ENCODE measurements around the gene RFNG.

The RFNG gene

DNA sequence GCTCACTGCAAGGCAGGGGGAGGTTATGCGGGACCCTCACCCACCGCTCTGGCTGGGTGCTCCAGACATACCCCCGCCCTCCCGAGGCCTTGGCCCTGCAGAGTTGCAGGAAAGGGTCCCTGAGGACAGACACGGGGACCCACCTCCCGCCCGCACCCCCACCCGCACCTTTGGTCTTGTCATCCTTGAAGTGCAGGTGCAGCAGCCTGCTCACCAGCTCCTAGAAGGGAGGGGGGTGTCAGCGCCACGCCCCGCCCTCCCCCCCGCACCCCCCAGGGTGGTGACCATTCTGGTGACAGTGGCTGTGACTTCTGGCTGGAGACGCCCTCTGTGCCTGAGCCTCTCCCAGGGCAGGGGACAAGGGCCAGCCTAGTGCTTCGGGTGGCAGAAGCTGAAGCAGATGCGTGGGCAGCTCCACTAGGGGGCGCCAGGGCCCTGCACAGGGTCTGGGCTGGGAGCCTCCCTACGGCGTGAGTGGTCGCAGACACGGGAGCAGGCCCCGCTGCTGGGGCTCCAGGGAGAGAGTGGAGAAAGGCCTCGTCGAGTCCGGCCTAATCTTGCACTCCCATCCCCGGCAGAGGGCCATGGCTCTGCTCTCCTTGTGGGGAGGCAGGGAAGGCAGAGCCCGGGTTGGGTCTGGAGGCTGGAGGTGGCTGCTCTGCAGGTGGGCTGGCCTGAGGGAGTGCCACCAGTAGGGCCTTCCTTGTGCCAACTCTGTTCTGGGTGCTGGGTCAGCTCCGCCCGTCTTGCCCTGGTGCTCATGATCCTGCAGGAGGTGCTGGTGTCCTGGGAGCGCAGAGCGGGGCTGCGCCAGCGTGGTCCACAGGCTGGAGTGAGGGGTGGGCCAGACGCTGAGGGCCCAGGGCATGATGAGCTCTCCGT lies 31.7 kb downstream of the RFNG start:
- TF ChIP-seq, protein P1, sequence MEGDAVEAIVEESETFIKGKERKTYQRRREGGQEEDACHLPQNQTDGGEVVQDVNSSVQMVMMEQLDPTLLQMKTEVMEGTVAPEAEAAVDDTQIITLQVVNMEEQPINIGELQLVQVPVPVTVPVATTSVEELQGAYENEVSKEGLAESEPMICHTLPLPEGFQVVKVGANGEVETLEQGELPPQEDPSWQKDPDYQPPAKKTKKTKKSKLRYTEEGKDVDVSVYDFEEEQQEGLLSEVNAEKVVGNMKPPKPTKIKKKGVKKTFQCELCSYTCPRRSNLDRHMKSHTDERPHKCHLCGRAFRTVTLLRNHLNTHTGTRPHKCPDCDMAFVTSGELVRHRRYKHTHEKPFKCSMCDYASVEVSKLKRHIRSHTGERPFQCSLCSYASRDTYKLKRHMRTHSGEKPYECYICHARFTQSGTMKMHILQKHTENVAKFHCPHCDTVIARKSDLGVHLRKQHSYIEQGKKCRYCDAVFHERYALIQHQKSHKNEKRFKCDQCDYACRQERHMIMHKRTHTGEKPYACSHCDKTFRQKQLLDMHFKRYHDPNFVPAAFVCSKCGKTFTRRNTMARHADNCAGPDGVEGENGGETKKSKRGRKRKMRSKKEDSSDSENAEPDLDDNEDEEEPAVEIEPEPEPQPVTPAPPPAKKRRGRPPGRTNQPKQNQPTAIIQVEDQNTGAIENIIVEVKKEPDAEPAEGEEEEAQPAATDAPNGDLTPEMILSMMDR (IDR thresholded peaks at IDR 0.05; ENCODE audit: insufficient read depth, low read length, missing control alignments): peak; percentile 86
- no peak for DNase-seq (ENCODE audit: low read depth, low spot score)
- POLR2A ChIA-PET: interaction anchor here (0.6 to 1.0 kb wide), 4 partner anchors 16 to 223 kb away, joined by 3 to 5 read pairs (median 4); no protein-coding TSS in a partner anchor
- H3K4me3 ChIP-seq (ENCODE audit: low read depth, low read length): no peak overlapping the region
- CTCF ChIA-PET: interaction anchor here (0.7 to 10.7 kb wide), 23 partner anchors 9 to 195 kb away, joined by 3 to 290 read pairs (median 4); partner anchors contain the start of genes ARHGDIA and NOTUM

DNA sequence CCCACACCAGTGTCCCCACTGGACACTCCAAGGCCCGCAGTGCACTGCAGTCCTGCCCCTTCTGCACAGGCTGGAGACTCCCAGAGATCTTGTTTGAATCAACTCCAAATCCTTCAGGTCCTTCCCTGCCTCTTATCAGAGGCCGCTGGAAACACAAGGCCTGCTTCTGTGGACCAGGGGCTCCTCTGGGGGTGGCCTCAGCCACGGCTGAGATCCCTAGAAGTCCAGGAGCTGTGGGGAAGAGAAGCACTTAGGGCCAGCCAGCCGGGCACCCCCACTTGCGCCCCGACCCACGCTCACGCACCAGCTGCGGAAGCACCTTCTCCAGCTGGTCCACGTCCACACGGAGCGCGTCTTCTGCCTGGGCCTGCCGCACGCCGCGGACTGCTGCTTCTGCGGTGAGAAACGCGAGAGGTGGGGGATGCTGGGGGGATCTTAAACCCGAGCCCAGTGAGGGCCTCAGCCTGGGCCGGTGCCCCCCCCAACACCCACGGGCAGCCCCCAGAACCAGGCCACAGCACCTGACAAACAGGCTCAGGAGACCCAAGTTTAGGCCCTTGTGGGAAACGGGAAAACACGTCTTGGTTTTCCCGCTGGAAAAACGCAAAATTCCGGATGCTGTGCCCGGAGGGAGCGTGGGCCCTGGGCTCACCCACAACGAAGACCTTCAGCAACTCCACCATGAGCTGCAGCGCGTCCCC lies 32.5 kb downstream of the RFNG start:
- CTCF ChIA-PET: interaction anchor here (1.0 to 10.7 kb wide), 15 partner anchors 8 to 149 kb away, joined by 3 to 290 read pairs (median 6); partner anchors contain the start of genes ARHGDIA and NOTUM
- no peak for DNase-seq (ENCODE audit: low read depth, low spot score)
- no peak overlapping the region for H3K4me3 ChIP-seq (ENCODE audit: low read depth, low read length)
- TF ChIP-seq, protein P1 (IDR thresholded peaks at IDR 0.05; ENCODE audit: insufficient read depth, low read length, missing control alignments): no peak
- POLR2A ChIA-PET: interaction anchor here (0.8 to 1.0 kb wide), 2 partner anchors 15 to 60 kb away, joined by 3 to 5 read pairs; no protein-coding TSS in a partner anchor

DNA sequence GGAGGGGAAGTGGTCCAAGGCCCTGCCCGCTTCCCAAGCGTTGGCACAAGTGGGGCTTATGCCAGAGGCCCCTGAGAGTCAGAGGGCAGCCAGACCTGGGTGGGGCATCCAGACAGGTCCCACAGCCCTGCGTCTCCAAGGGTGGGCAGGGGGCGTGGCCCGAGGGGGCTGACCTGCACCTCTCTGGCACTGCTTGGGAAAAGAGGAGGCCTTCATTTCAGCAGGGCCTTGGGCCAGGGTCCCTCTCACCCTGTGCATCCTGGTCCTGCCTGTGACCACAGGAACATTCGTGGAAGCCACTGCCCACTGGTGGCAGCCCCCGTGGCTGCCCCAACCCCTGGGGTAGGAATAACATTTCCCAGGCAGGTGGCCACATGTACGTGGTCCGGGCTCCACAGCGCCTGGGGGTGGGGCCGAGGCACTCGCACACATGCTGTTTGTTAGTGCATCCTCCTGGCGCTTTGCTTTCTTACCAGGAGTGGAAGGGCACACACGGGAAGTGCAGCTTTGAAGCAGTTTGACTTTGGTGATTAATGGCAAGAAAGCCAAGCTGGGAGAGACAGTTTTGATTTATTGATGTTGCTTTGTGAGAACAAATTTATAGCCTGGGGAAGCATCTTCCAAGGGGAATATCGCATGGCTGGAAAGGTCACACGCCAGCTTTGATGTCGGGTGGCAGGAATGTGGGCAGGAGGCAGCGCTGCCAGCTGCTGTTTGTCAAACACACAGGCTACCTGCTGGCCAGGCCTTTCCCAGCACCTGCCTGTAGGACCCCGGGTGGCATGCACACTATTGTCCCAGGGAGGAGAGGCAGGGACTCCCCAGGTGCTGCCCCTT lies 33.2 kb downstream of the RFNG start:
- H3K4me3 ChIP-seq (ENCODE audit: low read depth, low read length): no peak overlapping the region
- TF ChIP-seq, protein P1 (IDR thresholded peaks at IDR 0.05; ENCODE audit: insufficient read depth, low read length, missing control alignments): no peak
- no peak for DNase-seq (ENCODE audit: low read depth, low spot score)
- ChIA-PET POLR2A (no interaction called here), CTCF (interaction anchor here (1.8 to 10.7 kb wide), 6 partner anchors 8 to 63 kb away, joined by 4 to 290 read pairs (median 38); partner anchors contain the start of gene NOTUM)

DNA sequence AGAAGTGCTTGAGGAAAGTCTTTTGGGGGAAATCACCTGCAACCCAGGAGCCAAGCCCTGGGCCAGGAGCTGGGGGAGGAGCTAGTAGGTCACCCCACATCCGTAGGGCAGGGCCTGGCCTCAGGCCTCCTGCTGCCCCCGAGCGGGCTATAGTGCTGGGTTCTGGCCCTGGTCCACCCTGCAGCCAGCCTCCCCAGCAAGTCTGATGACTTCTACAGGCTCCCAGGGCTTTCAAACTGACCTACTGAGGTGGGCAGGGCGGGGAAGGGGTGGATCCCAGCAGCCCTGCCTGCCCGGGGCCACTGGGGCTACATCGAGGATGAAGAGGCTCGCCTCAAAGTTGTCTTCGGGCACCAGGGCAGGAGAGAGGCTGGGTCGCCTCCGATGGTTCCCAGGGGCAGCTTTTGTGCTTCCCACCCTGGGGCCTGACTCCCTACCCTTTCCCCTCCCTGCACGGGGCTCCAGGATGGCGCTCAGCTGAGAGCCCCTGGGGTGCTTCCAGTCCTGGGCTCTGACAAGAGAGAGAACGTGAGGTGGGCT lies 33.9 kb downstream of the RFNG start:
- DNase-seq (ENCODE audit: low read depth, low spot score): no peak
- ChIA-PET POLR2A (no interaction called here), CTCF (interaction anchor here (1.4 to 10.7 kb wide), 4 partner anchors 13 to 62 kb away, joined by 4 to 290 read pairs (median 36); partner anchors contain the start of gene NOTUM)
- TF ChIP-seq, protein P1 (IDR thresholded peaks at IDR 0.05; ENCODE audit: insufficient read depth, low read length, missing control alignments): no peak
- H3K4me3 ChIP-seq (ENCODE audit: low read depth, low read length): no peak overlapping the region

DNA sequence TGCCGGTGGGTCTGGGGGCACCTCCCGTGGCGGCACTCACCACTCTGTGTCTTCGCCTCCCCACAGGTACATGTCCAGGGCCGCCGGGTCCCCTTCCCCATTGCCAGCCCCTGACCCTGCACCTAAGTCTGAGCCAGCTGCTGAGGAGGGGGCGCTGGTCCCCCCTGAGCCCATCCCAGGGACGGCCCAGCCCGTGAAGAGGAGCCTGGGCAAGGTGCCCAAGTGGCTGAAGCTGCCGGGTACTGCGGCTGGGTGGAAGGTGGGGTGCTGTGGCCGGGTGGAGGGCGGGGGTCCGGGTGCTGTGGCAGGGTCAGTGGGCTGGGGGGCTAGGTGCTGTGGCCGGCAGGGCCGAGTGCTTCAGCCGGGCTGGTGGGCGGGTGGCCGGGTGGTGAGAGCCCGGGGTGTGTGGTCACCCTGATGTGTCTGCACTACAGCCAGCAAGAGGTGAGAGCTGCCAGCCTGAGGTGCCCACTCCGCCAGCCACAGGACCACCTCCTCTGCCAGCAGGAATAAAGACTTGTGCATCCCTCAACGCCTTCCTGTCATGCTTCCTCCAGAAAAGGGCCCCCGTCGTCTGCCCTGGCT lies 34.6 kb downstream of the RFNG start:
- TF ChIP-seq, protein P1 (IDR thresholded peaks at IDR 0.05; ENCODE audit: insufficient read depth, low read length, missing control alignments): no peak
- POLR2A ChIA-PET: no interaction called here
- CTCF ChIA-PET: interaction anchor here (1.4 to 10.7 kb wide), 4 partner anchors 13 to 62 kb away, joined by 4 to 290 read pairs (median 36); partner anchors contain the start of gene NOTUM
- no peak overlapping the region for H3K4me3 ChIP-seq (ENCODE audit: low read depth, low read length)
- no peak for DNase-seq (ENCODE audit: low read depth, low spot score)
